Measurements from ENCODE around the gene SYTL3. TPM values are rescaled to one million over a fixed set of nuclear protein-coding genes. Genes with fewer than 3 reads are reported as not detected.

The SYTL3 gene
- total RNA-seq, 2 donors from 2014 or later, result 9.9 to 12.1 TPM

- no peaks in the 10 kb centered on the region for H3K36me3 ChIP-seq
- 76% methylated on average over 17 of the region's 17 CpGs for WGBS
- H3K9me3 ChIP-seq, result no peaks in the 10 kb centered on the region
- DNase-seq (ENCODE audit: low spot score), result no peak
- TF ChIP-seq POLR2AphosphoS5 (IDR thresholded peaks at IDR 0.05), result peak; percentile 32
- no peak for TF ChIP-seq CTCF (IDR thresholded peaks at IDR 0.05)
- TF ChIP-seq POLR2A (IDR thresholded peaks at IDR 0.05), result no peak
- no peaks in the 10 kb centered on the region for H3K27me3 ChIP-seq (replicated peaks; ENCODE audit: insufficient read depth)
- no peaks in the 10 kb centered on the region for H3K4me1 ChIP-seq (replicated peaks)
- no peak overlapping the region for H3K4me3 ChIP-seq
- intact Hi-C loops (cut with DNase I), result no loop called here
- no peak overlapping the region for H3K27ac ChIP-seq
These were observed 29.7 kb upstream of the SYTL3 start for GRCh38 chr6:158619922-158620801.

- no peak overlapping the region for H3K27ac ChIP-seq
These were observed 28.7 kb upstream of the SYTL3 start for GRCh38 chr6:158620963-158621693.

GRCh38 chr6:158621694-158622544 lies 27.9 kb upstream of the SYTL3 start:
- 89% methylated on average over 25 of the region's 25 CpGs for WGBS
- H3K27me3 ChIP-seq (replicated peaks; ENCODE audit: insufficient read depth), result no peaks in the 10 kb centered on the region
- no peak for DNase-seq (ENCODE audit: low spot score)
- H3K9me3 ChIP-seq, result no peaks in the 10 kb centered on the region
- no peaks in the 10 kb centered on the region for H3K36me3 ChIP-seq
- TF ChIP-seq POLR2A (IDR thresholded peaks at IDR 0.05) (no peak), POLR2AphosphoS5 (IDR thresholded peaks at IDR 0.05) (no peak), CTCF (IDR thresholded peaks at IDR 0.05) (no peak)
- H3K27ac ChIP-seq, result no peak overlapping the region
- no peaks in the 10 kb centered on the region for H3K4me1 ChIP-seq (replicated peaks)
- H3K4me3 ChIP-seq, result no peak overlapping the region
- intact Hi-C loops (cut with DNase I), result no loop called here

More at GRCh38 chr6:158620963-158621693, 28.7 kb upstream of the SYTL3 start:
- Histone ChIP-seq H3K9me3 (no peaks in the 10 kb centered on the region), H3K36me3 (no peaks in the 10 kb centered on the region), H3K4me1 (replicated peaks) (no peaks in the 10 kb centered on the region), H3K4me3 (no peak overlapping the region), H3K27me3 (replicated peaks; ENCODE audit: insufficient read depth) (no peaks in the 10 kb centered on the region)
- TF ChIP-seq CTCF (IDR thresholded peaks at IDR 0.05) (no peak), POLR2A (IDR thresholded peaks at IDR 0.05) (no peak), POLR2AphosphoS5 (IDR thresholded peaks at IDR 0.05) (no peak)
- 62% methylated on average over 13 of the region's 13 CpGs for WGBS
- DNase-seq (ENCODE audit: low spot score), result no peak
- intact Hi-C loops (cut with DNase I), result no loop called here

GRCh38 chr6:158622545-158623190 lies 27.2 kb upstream of the SYTL3 start:
- no peak for DNase-seq (ENCODE audit: low spot score)

More at GRCh38 chr6:158622545-158623190, 27.2 kb upstream of the SYTL3 start:
- Histone ChIP-seq H3K27ac (no peak overlapping the region), H3K4me1 (replicated peaks) (no peaks in the 10 kb centered on the region), H3K9me3 (no peaks in the 10 kb centered on the region), H3K27me3 (replicated peaks; ENCODE audit: insufficient read depth) (no peaks in the 10 kb centered on the region), H3K4me3 (no peak overlapping the region), H3K36me3 (no peaks in the 10 kb centered on the region)
- WGBS, result 85% methylated on average over 10 of the region's 10 CpGs
- intact Hi-C loops (cut with DNase I), result no loop called here
- TF ChIP-seq POLR2AphosphoS5 (IDR thresholded peaks at IDR 0.05) (no peak), POLR2A (IDR thresholded peaks at IDR 0.05) (no peak), CTCF (IDR thresholded peaks at IDR 0.05) (no peak)

Data from prostate gland (tissue), 2 donors.